ENCODE measurements around the gene PLCD4. TPM values are rescaled to one million over a fixed set of nuclear protein-coding genes. Genes with fewer than 3 reads are reported as not detected.
A peak's percentile ranks its signal among the peaks of the same experiment; 100 is the strongest.

The PLCD4 gene
- polyA plus RNA-seq, 2 donors: 4.3 to 5.4 TPM

- H3K9me3 ChIP-seq (ENCODE audit: control insufficient read depth in 2 of 2, insufficient read depth in 1 of 2, low read depth in 1 of 2, low read length in 1 of 2): no peaks in the 10 kb centered on the region
- H3K4me3 ChIP-seq (ENCODE audit: low read depth in 1 of 2, low read length in 2 of 2): no peak overlapping the region
- H3K36me3 ChIP-seq (ENCODE audit: control insufficient read depth in 2 of 2, insufficient read depth in 2 of 2, low read length in 1 of 2): no peaks in the 10 kb centered on the region
- 15 to 22% methylated on average over 6 of the region's 6 CpGs for WGBS, 2 donors
- H3K4me1 ChIP-seq (ENCODE audit: control insufficient read depth in 2 of 2, insufficient read depth in 2 of 2, low read length in 1 of 2): peaks cover 0 to 3% of the 10 kb centered on the region in 2 donors
- no peaks in the 10 kb centered on the region for H3K27me3 ChIP-seq (ENCODE audit: control insufficient read depth in 1 of 2, insufficient read depth in 2 of 2, low read length in 2 of 2)
- no peak overlapping the region for H3K27ac ChIP-seq (ENCODE audit: low read depth in 2 of 2, low read length in 1 of 2)
Observed at GRCh38 chr2:218570850-218571249, 36.8 kb upstream of the PLCD4 start.

DNA sequence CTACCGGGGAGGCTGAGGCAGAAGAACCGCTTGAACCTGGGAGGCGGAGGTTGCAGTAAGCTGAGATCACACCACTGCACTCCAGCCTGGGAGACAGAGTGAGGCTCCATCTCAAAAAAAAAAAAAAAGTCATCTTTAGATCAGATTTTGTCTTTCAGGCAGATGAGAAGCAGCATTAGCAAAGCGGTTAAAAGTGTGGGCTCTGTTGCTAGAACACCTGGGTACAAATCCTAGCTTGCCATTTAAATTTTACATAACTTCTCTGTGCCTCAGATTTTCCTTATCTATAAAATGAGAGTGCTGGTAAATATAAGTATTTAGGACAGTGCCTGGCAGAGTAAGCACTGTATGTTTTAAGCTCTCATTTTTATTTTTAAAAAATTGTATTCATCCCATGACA lies 30.8 kb upstream of the PLCD4 start:
- Histone ChIP-seq H3K27me3 (ENCODE audit: control insufficient read depth in 1 of 2, insufficient read depth in 2 of 2, low read length in 2 of 2) (no peaks in the 10 kb centered on the region), H3K36me3 (ENCODE audit: control insufficient read depth in 2 of 2, insufficient read depth in 2 of 2, low read length in 1 of 2) (no peaks in the 10 kb centered on the region), H3K4me3 (ENCODE audit: low read depth in 1 of 2, low read length in 2 of 2) (no peak overlapping the region), H3K27ac (ENCODE audit: low read depth in 2 of 2, low read length in 1 of 2) (no peak overlapping the region), H3K9me3 (ENCODE audit: control insufficient read depth in 2 of 2, insufficient read depth in 1 of 2, low read depth in 1 of 2, low read length in 1 of 2) (no peaks in the 10 kb centered on the region), H3K4me1 (ENCODE audit: control insufficient read depth in 2 of 2, insufficient read depth in 2 of 2, low read length in 1 of 2) (no peaks in the 10 kb centered on the region)
- WGBS, 2 donors: 97 to 98% methylated on average over 4 of the region's 4 CpGs

DNA sequence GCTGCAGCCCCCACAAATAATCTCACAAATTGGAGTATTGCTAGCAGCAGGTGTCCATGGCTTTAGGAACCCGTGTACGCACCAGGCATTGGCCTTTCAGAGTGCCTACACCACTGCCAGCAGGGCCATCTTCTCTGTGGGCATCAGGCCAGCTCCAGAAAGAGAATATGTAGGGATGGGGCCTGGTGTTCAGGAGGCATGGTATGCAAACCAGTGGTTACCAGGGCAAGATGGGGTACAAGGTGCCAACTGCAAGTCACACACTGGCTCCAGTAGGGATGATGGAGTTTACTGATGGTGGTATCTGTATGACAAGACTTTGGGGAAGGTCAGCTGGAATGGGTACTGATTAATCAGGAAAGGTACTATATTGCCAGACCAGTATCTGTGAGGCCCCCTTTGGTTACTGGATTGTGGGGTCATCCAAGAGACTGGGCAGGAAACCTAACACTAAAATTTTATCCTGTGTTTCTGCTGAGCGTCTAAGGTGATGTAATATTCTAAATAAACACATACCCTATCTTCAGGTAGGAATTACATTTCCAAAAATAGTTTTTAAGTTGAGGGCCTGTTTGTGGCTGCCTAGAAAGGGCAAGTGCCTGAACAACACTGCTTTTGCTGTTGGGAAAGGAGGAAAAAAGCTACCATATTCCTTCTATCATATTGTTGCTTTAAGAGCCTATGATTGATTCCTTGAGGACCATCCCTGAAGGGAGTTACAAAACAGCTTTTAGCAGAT lies 30.0 kb upstream of the PLCD4 start:
- WGBS, 2 donors: 92 to 93% methylated on average over 3 of the region's 3 CpGs
- Histone ChIP-seq H3K27me3 (ENCODE audit: control insufficient read depth in 1 of 2, insufficient read depth in 2 of 2, low read length in 2 of 2) (no peaks in the 10 kb centered on the region), H3K9me3 (ENCODE audit: control insufficient read depth in 2 of 2, insufficient read depth in 1 of 2, low read depth in 1 of 2, low read length in 1 of 2) (no peaks in the 10 kb centered on the region), H3K36me3 (ENCODE audit: control insufficient read depth in 2 of 2, insufficient read depth in 2 of 2, low read length in 1 of 2) (no peaks in the 10 kb centered on the region), H3K27ac (ENCODE audit: low read depth in 2 of 2, low read length in 1 of 2) (no peak overlapping the region), H3K4me3 (ENCODE audit: low read depth in 1 of 2, low read length in 2 of 2) (no peak overlapping the region), H3K4me1 (ENCODE audit: control insufficient read depth in 2 of 2, insufficient read depth in 2 of 2, low read length in 1 of 2) (no peaks in the 10 kb centered on the region)

GRCh38 chr2:218578272-218578877 lies 29.3 kb upstream of the PLCD4 start:
- WGBS, 2 donors: 90 to 96% methylated on average over 3 of the region's 3 CpGs
- Histone ChIP-seq H3K9me3 (ENCODE audit: control insufficient read depth in 2 of 2, insufficient read depth in 1 of 2, low read depth in 1 of 2, low read length in 1 of 2) (no peaks in the 10 kb centered on the region), H3K27ac (ENCODE audit: low read depth in 2 of 2, low read length in 1 of 2) (no peak overlapping the region), H3K36me3 (ENCODE audit: control insufficient read depth in 2 of 2, insufficient read depth in 2 of 2, low read length in 1 of 2) (peaks cover 0 to 3% of the 10 kb centered on the region in 2 donors), H3K4me1 (ENCODE audit: control insufficient read depth in 2 of 2, insufficient read depth in 2 of 2, low read length in 1 of 2) (no peaks in the 10 kb centered on the region), H3K4me3 (ENCODE audit: low read depth in 1 of 2, low read length in 2 of 2) (no peak overlapping the region), H3K27me3 (ENCODE audit: control insufficient read depth in 1 of 2, insufficient read depth in 2 of 2, low read length in 2 of 2) (no peaks in the 10 kb centered on the region)

- Histone ChIP-seq H3K4me1 (ENCODE audit: control insufficient read depth in 2 of 2, insufficient read depth in 2 of 2, low read length in 1 of 2) (no peaks in the 10 kb centered on the region), H3K27ac (ENCODE audit: low read depth in 2 of 2, low read length in 1 of 2) (no peak overlapping the region), H3K36me3 (ENCODE audit: control insufficient read depth in 2 of 2, insufficient read depth in 2 of 2, low read length in 1 of 2) (peaks cover 3 to 7% of the 10 kb centered on the region in 2 donors), H3K9me3 (ENCODE audit: control insufficient read depth in 2 of 2, insufficient read depth in 1 of 2, low read depth in 1 of 2, low read length in 1 of 2) (no peaks in the 10 kb centered on the region), H3K4me3 (ENCODE audit: low read depth in 1 of 2, low read length in 2 of 2) (no peak overlapping the region), H3K27me3 (ENCODE audit: control insufficient read depth in 1 of 2, insufficient read depth in 2 of 2, low read length in 2 of 2) (no peaks in the 10 kb centered on the region)
- WGBS, 2 donors: 86 to 91% methylated on average over 7 of the region's 7 CpGs
Observed at GRCh38 chr2:218582076-218582475, 25.6 kb upstream of the PLCD4 start.

- Histone ChIP-seq H3K36me3 (ENCODE audit: control insufficient read depth in 2 of 2, insufficient read depth in 2 of 2, low read length in 1 of 2) (peaks cover 3 to 8% of the 10 kb centered on the region in 2 donors), H3K4me1 (ENCODE audit: control insufficient read depth in 2 of 2, insufficient read depth in 2 of 2, low read length in 1 of 2) (no peaks in the 10 kb centered on the region), H3K4me3 (ENCODE audit: low read depth in 1 of 2, low read length in 2 of 2) (no peak overlapping the region), H3K27me3 (ENCODE audit: control insufficient read depth in 1 of 2, insufficient read depth in 2 of 2, low read length in 2 of 2) (no peaks in the 10 kb centered on the region), H3K27ac (ENCODE audit: low read depth in 2 of 2, low read length in 1 of 2) (no peak overlapping the region), H3K9me3 (ENCODE audit: control insufficient read depth in 2 of 2, insufficient read depth in 1 of 2, low read depth in 1 of 2, low read length in 1 of 2) (no peaks in the 10 kb centered on the region)
- 94 to 97% methylated on average over 6 of the region's 6 CpGs for WGBS, 2 donors
Observed at GRCh38 chr2:218583983-218584850, 23.5 kb upstream of the PLCD4 start.

- 94 to 100% methylated on average over 1 of the region's 1 CpG for WGBS, 2 donors
- peaks cover 3 to 13% of the 10 kb centered on the region in 2 donors for H3K36me3 ChIP-seq (ENCODE audit: control insufficient read depth in 2 of 2, insufficient read depth in 2 of 2, low read length in 1 of 2)
Observed at GRCh38 chr2:218585541-218585940, 22.2 kb upstream of the PLCD4 start.

GRCh38 chr2:218605432-218605831 lies 2.3 kb upstream of the PLCD4 start:
- peaks cover 0 to 4% of the 10 kb centered on the region in 2 donors for H3K9me3 ChIP-seq (ENCODE audit: control insufficient read depth in 2 of 2, insufficient read depth in 1 of 2, low read depth in 1 of 2, low read length in 1 of 2)
- no peaks in the 10 kb centered on the region for H3K4me1 ChIP-seq (ENCODE audit: control insufficient read depth in 2 of 2, insufficient read depth in 2 of 2, low read length in 1 of 2)
- H3K27ac ChIP-seq (ENCODE audit: low read depth in 2 of 2, low read length in 1 of 2): no peak overlapping the region
- no peak overlapping the region for H3K4me3 ChIP-seq (ENCODE audit: low read depth in 1 of 2, low read length in 2 of 2)
- no peaks in the 10 kb centered on the region for H3K27me3 ChIP-seq (ENCODE audit: control insufficient read depth in 1 of 2, insufficient read depth in 2 of 2, low read length in 2 of 2)
- H3K36me3 ChIP-seq (ENCODE audit: control insufficient read depth in 2 of 2, insufficient read depth in 2 of 2, low read length in 1 of 2): no peaks in the 10 kb centered on the region
- 60 to 77% methylated on average over 2 of the region's 2 CpGs for WGBS, 2 donors

More at GRCh38 chr2:218585541-218585940, 22.2 kb upstream of the PLCD4 start:
- H3K4me1 ChIP-seq (ENCODE audit: control insufficient read depth in 2 of 2, insufficient read depth in 2 of 2, low read length in 1 of 2): no peaks in the 10 kb centered on the region
- H3K9me3 ChIP-seq (ENCODE audit: control insufficient read depth in 2 of 2, insufficient read depth in 1 of 2, low read depth in 1 of 2, low read length in 1 of 2): no peaks in the 10 kb centered on the region
- H3K27ac ChIP-seq (ENCODE audit: low read depth in 2 of 2, low read length in 1 of 2): no peak overlapping the region
- no peaks in the 10 kb centered on the region for H3K27me3 ChIP-seq (ENCODE audit: control insufficient read depth in 1 of 2, insufficient read depth in 2 of 2, low read length in 2 of 2)
- H3K4me3 ChIP-seq (ENCODE audit: low read depth in 1 of 2, low read length in 2 of 2): no peak overlapping the region

GRCh38 chr2:218615868-218616315 lies 8.2 kb downstream of the PLCD4 start:
- Histone ChIP-seq H3K27me3 (ENCODE audit: control insufficient read depth in 1 of 2, insufficient read depth in 2 of 2, low read length in 2 of 2) (no peaks in the 10 kb centered on the region), H3K9me3 (ENCODE audit: control insufficient read depth in 2 of 2, insufficient read depth in 1 of 2, low read depth in 1 of 2, low read length in 1 of 2) (no peaks in the 10 kb centered on the region), H3K27ac (ENCODE audit: low read depth in 2 of 2, low read length in 1 of 2) (peak overlapping the region; percentile 6 to 87), H3K4me3 (ENCODE audit: low read depth in 1 of 2, low read length in 2 of 2) (no peak overlapping the region), H3K36me3 (ENCODE audit: control insufficient read depth in 2 of 2, insufficient read depth in 2 of 2, low read length in 1 of 2) (no peaks in the 10 kb centered on the region), H3K4me1 (ENCODE audit: control insufficient read depth in 2 of 2, insufficient read depth in 2 of 2, low read length in 1 of 2) (no peaks in the 10 kb centered on the region)
- 73 to 74% methylated on average over 6 of the region's 6 CpGs for WGBS, 2 donors

Measured in esophagus (tissue), 2 donors.